Measurements from ENCODE around the gene KLB.

DNA sequence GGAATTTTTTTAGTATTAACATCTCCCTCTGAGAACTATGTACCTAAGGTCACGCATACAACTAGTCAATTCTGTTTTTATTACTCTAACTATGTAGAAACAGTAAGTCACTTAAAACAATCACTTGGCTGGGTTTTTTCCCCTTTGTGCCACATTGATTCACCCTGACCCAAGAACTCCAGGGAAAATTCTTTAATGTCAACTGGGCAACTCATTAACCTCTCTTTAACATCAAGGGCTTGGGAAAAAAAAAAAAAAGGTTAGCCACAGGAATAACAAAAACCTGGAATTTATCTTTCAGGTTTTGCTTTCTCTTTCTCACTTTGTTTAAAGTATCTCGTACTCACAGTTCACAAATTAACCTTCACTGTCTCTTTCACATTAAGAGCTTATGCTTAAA, 43.9 kb downstream of the KLB start:
- TF ChIP-seq, protein P1, sequence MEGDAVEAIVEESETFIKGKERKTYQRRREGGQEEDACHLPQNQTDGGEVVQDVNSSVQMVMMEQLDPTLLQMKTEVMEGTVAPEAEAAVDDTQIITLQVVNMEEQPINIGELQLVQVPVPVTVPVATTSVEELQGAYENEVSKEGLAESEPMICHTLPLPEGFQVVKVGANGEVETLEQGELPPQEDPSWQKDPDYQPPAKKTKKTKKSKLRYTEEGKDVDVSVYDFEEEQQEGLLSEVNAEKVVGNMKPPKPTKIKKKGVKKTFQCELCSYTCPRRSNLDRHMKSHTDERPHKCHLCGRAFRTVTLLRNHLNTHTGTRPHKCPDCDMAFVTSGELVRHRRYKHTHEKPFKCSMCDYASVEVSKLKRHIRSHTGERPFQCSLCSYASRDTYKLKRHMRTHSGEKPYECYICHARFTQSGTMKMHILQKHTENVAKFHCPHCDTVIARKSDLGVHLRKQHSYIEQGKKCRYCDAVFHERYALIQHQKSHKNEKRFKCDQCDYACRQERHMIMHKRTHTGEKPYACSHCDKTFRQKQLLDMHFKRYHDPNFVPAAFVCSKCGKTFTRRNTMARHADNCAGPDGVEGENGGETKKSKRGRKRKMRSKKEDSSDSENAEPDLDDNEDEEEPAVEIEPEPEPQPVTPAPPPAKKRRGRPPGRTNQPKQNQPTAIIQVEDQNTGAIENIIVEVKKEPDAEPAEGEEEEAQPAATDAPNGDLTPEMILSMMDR (IDR thresholded peaks at IDR 0.05): no peak
- no peak for TF ChIP-seq POLR2A (IDR thresholded peaks at IDR 0.05)
